Activated B cell treated with CpG ODN at 0.5 μM for 24 hours (primary cell): ENCODE data around the gene NXNL1. TPM values are rescaled to one million over a fixed set of nuclear protein-coding genes. Genes with fewer than 3 reads are reported as not detected.
"Not testable (repeated sequence)": the region's sequence is repeated elsewhere in the genome, so short reads cannot be mapped to it uniquely, and the experiment has no call there.

Source experiments
- ATAC-seq: fragments of 200-7000 bp; cut with Tn5 transposase; one replicate; pipeline ENCODE4 v1.10.0; 2021; ENCODE audit warnings: low read depth, mild to moderate bottlenecking, moderate library complexity
- CTCF ChIA-PET: fragments of 350-600 bp; sonication (Branson Sonifier 250); formaldehyde crosslinking; loops from one replicate; lab custom pipeline; 2021; ENCODE audit warnings: antibody characterized with exemption; lab: Charles Lee
- POLR2A ChIA-PET: fragments of 350-600 bp; sonication (Branson Sonifier 250); formaldehyde crosslinking; loops from one replicate; lab custom pipeline; 2021; ENCODE audit warnings: antibody characterized with exemption; lab: Charles Lee
- DNase-seq: peaks from one replicate; pipeline ENCODE4 v3.0.0; 2022
- H3K27ac Mint-ChIP-seq: one replicate; pipeline ENCODE4 v1.8.0; 2020; ENCODE audit warnings: mixed read lengths
- H3K27me3 Mint-ChIP-seq: one replicate; pipeline ENCODE4 v1.8.0; 2021; ENCODE audit warnings: mixed read lengths
- H3K36me3 Mint-ChIP-seq: one replicate; pipeline ENCODE4 v1.8.0; 2021; ENCODE audit warnings: low read depth, mixed read lengths
- H3K4me1 Mint-ChIP-seq: one replicate; pipeline ENCODE4 v1.8.0; 2021; ENCODE audit warnings: mixed read lengths
- H3K4me3 Mint-ChIP-seq: one replicate; pipeline ENCODE4 v1.8.0; 2020; ENCODE audit warnings: mild to moderate bottlenecking, mixed read lengths
- H3K9me3 Mint-ChIP-seq: one replicate; pipeline ENCODE4 v1.8.0; 2020; ENCODE audit warnings: mixed read lengths
- intact Hi-C: fragments of 100-400 bp; cut with micrococcal nuclease; formaldehyde crosslinking; loops from one replicate; pipeline ENCODE4 v1.15.1; 2024
- total RNA-seq: library from RNA; stranded (reverse); gene quantifications from 2 replicates; pipeline ENCODE4 v1.2.3, GENCODE V29; 2022
- TF ChIP-seq, protein P1 (sequence below): fragments of 200-600 bp; IDR thresholded peaks from one replicate; pipeline ENCODE4 v1.8.0; 2022; ENCODE audit warnings: antibody characterized with exemption, mild to moderate bottlenecking

The NXNL1 gene
- total RNA-seq = not detected in 2 replicates

DNA sequence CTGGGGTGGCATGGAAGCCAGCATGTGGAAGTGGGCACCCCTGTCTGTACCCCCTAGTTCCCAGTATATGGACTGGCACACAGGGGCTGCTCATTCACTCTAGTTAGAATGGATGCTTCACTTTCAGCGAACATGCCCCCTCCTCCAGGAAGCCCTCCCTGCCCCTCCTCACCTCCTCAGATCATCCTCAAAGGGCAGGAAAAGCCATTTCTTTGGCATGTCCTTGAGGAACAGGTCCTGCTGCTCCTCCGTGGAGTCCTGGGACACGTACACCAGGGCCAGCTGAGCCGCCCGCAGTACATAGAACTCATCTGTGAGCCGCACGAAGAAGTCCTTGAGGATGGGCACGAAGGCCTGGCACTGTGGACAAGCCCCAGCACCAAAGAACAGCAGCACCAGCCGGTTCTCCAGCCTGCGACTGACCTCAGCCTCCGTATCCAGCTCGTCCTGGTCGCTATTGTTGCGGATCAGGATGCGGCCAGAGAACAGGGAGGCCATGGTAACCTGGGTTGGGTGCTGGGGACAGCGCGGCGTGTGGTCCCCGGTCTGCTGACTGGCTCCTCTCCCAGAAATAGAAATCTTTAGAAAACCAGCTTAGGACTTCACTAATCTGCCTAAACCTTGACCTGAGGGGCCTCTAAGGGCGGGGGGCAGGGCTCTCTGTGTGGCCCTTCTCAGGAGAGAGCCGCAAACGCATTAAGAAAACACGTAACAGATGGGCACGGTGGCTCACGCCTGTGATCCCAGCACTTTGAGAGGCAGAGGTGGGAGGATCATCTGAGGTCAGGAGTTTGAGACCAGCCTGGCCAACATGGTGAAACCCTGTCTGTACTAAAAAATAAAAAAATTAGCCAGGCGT is at the start of gene NXNL1:
Gene NXNL1, minus strand, starts transcription at position 555 of the 859 bp plus-strand sequence. Its CDS starts 57 bp downstream, at position 498.
- CTCF ChIA-PET = no interaction called here
- H3K27ac Mint-ChIP-seq = no peak within 1 kb of the TSS
- no peaks in the 10 kb centered on the region for H3K36me3 Mint-ChIP-seq
- POLR2A ChIA-PET = no interaction called here
- no peaks in the 10 kb centered on the region for H3K9me3 Mint-ChIP-seq
- no peak within 1 kb of the TSS for H3K4me3 Mint-ChIP-seq
- intact Hi-C loops = no loop called here
- ATAC-seq (no peak), DNase-seq (no peak)
- TF ChIP-seq, protein P1, sequence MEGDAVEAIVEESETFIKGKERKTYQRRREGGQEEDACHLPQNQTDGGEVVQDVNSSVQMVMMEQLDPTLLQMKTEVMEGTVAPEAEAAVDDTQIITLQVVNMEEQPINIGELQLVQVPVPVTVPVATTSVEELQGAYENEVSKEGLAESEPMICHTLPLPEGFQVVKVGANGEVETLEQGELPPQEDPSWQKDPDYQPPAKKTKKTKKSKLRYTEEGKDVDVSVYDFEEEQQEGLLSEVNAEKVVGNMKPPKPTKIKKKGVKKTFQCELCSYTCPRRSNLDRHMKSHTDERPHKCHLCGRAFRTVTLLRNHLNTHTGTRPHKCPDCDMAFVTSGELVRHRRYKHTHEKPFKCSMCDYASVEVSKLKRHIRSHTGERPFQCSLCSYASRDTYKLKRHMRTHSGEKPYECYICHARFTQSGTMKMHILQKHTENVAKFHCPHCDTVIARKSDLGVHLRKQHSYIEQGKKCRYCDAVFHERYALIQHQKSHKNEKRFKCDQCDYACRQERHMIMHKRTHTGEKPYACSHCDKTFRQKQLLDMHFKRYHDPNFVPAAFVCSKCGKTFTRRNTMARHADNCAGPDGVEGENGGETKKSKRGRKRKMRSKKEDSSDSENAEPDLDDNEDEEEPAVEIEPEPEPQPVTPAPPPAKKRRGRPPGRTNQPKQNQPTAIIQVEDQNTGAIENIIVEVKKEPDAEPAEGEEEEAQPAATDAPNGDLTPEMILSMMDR = no peak
- H3K4me1 Mint-ChIP-seq = no peaks in the 10 kb centered on the region
- peaks cover 16% of the 10 kb centered on the region for H3K27me3 Mint-ChIP-seq

- H3K27me3 Mint-ChIP-seq, H3K4me3 Mint-ChIP-seq, H3K27ac Mint-ChIP-seq, DNase-seq, H3K9me3 Mint-ChIP-seq, ATAC-seq, intact Hi-C loops: not testable (repeated sequence)
- H3K36me3 Mint-ChIP-seq = peaks cover 32% of the 10 kb centered on the region
- peaks cover 38% of the 10 kb centered on the region for H3K4me1 Mint-ChIP-seq
- ChIA-PET POLR2A (interaction anchor here (7.4 kb wide), 1 partner anchor 17 kb away, joined by 347 read pairs; a partner anchor contains a TSS), CTCF (interaction anchor here (2.3 kb wide), 1 partner anchor 12 kb away, joined by 10 read pairs; no protein-coding TSS in a partner anchor)
Observed at GRCh38 chr19:17508558-17508933, 47.8 kb upstream of the NXNL1 start.

- CTCF ChIA-PET = interaction anchor here (1.0 to 2.3 kb wide), 2 partner anchors 9 to 10 kb away, joined by 3 to 10 read pairs; no protein-coding TSS in a partner anchor
- POLR2A ChIA-PET = interaction anchor here (0.7 kb wide), 1 partner anchor 240 kb away, joined by 4 read pairs; no protein-coding TSS in a partner anchor
- DNase-seq = no peak
- TF ChIP-seq, protein P1 = no peak
- H3K9me3 Mint-ChIP-seq = no peaks in the 10 kb centered on the region
- H3K36me3 Mint-ChIP-seq = peaks cover 22% of the 10 kb centered on the region
- H3K4me1 Mint-ChIP-seq = peaks cover 30% of the 10 kb centered on the region
- H3K4me3 Mint-ChIP-seq = no peak overlapping the region
- intact Hi-C loops = no loop called here
- no peak overlapping the region for H3K27ac Mint-ChIP-seq
- no peaks in the 10 kb centered on the region for H3K27me3 Mint-ChIP-seq
- ATAC-seq = no peak
Observed at GRCh38 chr19:17506745-17507144, 46.0 kb upstream of the NXNL1 start.

GRCh38 chr19:17505223-17505622 is 44.5 kb upstream of the NXNL1 start:
- ChIA-PET POLR2A (interaction anchor here (0.5 to 0.8 kb wide), 2 partner anchors 13 to 33 kb away, joined by 3 to 7 read pairs; no protein-coding TSS in a partner anchor), CTCF (no interaction called here)
- intact Hi-C loops = no loop called here
- peaks cover 26% of the 10 kb centered on the region for H3K36me3 Mint-ChIP-seq
- DNase-seq = no peak
- peaks cover 20% of the 10 kb centered on the region for H3K4me1 Mint-ChIP-seq
- TF ChIP-seq, protein P1 = no peak
- H3K4me3 Mint-ChIP-seq = no peak overlapping the region
- ATAC-seq = no peak
- no peak overlapping the region for H3K27ac Mint-ChIP-seq
- H3K9me3 Mint-ChIP-seq = no peaks in the 10 kb centered on the region
- no peaks in the 10 kb centered on the region for H3K27me3 Mint-ChIP-seq

GRCh38 chr19:17504456-17504855 is 43.7 kb upstream of the NXNL1 start:
- Mint-ChIP-seq H3K4me3 (no peak overlapping the region), H3K27ac (no peak overlapping the region), H3K4me1 (peaks cover 13% of the 10 kb centered on the region), H3K27me3 (no peaks in the 10 kb centered on the region), H3K36me3 (peaks cover 24% of the 10 kb centered on the region), H3K9me3 (no peaks in the 10 kb centered on the region)
- ChIA-PET CTCF (no interaction called here), POLR2A (interaction anchor here (0.8 kb wide), 1 partner anchor 34 kb away, joined by 7 read pairs; no protein-coding TSS in a partner anchor)
- DNase-seq (no peak), ATAC-seq (no peak)
- intact Hi-C loops = no loop called here
- TF ChIP-seq, protein P1 = no peak
